HG02884 (cell line): Measurements from ENCODE around the gene SERTAD3.

Source experiments
- ATAC-seq: cut with Tn5 transposase; IDR thresholded peaks from one replicate; pipeline ENCODE4 v1.9.1; 2021; ENCODE audit warnings: mild to moderate bottlenecking, moderate library complexity; ENCODE audit not compliant: unreplicated experiment

SERTAD3 gene

GRCh38 chr19:40425450-40426287 lies 18.5 kb downstream of the SERTAD3 start, which contains the start of gene SERTAD1:
SERTAD1 (minus strand) TSS chr19:40425992; CDS start chr19:40423546, 2,446 bp downstream.
- ATAC-seq = peak; percentile 76

DNA sequence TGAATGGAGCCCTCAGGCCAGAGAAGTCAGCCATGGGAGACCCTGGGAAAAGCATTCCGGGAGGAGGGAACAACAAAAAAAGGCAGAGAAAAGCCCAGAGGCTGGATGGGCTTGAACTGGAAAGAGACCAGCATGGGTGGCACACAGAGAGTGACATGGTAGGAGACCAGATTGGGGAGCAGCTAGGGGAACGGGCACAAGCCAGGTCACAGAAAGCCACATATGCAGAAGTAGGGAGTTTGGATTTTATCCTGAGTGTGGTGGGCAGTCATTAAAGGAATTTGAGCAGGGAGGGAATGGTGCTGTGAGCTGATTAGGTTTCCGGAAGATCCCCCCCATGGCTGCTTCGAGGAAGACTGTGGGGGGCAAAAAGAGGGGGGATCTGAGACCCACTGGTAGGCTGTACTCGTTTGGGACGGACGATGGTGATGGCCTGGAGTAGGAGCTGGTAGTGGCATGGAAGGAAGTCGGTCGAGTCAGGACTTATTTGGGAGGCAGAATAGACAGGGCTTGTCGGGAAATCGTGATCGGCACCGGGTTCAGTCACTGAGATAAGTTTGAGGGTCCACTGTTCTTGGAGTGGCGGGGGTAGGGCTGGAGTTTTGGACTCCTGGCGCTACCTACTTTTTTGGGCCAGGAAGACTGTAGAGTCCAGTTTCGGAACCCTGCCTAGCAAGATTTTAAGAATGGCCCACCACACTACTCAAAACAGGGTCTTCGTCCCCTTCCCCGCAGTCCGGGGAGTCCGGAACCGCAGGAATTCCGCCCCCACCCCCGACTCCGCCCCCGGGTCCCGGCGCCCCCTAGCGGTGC lies 19.3 kb downstream of the SERTAD3 start:
- no peak for ATAC-seq

GRCh38 chr19:40423938-40424337 lies 20.2 kb downstream of the SERTAD3 start:
- no peak for ATAC-seq

GRCh38 chr19:40422748-40423566 lies 21.2 kb downstream of the SERTAD3 start:
- no peak for ATAC-seq

- no peak for ATAC-seq
These were observed 22.0 kb downstream of the SERTAD3 start for GRCh38 chr19:40421993-40422747.

- ATAC-seq = no peak
These were observed 23.1 kb downstream of the SERTAD3 start for GRCh38 chr19:40420766-40421765.

GRCh38 chr19:40420451-40420765 lies 23.7 kb downstream of the SERTAD3 start:
- no peak for ATAC-seq

- ATAC-seq = no peak
These were observed 24.4 kb downstream of the SERTAD3 start for GRCh38 chr19:40419780-40420179.

- ATAC-seq = no peak
These were observed 25.0 kb downstream of the SERTAD3 start for GRCh38 chr19:40419066-40419612.

DNA sequence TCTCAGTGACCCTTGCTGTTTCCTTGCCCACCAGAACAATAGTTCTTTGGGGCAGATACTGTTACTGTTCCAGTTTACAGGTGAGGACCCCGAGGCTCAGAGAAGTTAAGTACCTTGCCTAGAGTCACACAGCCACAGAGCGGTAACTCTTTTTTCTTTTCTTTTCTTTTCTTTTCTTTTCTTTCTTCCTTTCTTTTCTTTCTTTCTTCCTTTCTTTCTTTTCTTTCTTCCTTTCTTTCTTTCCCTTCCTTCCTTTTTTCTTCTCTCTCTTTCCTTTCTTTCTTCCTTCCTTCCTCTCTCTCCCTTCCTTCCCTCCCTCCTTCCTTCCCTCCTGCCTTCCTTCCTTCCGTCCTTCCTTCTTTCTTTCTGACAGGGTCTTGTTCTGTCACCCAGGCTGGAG lies 26.1 kb downstream of the SERTAD3 start:
- no peak for ATAC-seq

GRCh38 chr19:40417643-40417981 lies 26.5 kb downstream of the SERTAD3 start:
- no peak for ATAC-seq

DNA sequence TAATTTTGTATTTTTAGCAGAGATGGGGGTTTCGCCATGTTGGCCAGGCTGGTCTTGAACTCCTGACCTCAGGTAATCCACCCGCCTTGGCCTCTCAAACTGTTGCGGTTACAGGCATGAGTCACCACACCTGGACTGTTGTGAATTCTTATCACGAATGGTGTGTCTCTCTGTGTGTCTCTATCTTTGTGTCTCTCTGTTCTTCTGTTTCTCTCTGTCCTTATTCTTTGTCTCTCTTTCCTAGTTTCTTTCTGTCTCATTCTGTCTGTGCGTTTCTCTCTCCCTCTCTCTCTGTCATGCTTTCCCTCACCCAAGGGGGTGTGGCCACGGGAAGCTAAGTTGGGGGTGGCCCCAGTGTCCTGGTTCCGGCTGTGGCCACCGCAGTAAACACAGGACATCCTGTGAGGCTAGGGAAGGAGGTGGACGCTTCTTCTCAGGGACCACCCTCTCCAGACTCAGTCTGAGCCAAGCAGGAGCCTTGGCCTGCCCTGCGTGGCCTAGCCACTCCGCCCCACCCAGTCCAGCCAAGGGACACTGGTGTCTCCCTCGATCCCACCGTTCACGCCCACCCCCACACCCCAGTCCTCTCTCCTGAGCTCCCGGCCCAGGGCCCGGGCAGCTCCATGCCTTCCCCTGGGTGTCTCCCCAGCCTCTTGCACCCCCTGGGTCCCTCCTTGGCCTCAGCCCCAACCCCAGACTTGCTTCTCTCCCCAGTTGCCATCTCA lies 27.1 kb downstream of the SERTAD3 start:
- no peak for ATAC-seq

DNA sequence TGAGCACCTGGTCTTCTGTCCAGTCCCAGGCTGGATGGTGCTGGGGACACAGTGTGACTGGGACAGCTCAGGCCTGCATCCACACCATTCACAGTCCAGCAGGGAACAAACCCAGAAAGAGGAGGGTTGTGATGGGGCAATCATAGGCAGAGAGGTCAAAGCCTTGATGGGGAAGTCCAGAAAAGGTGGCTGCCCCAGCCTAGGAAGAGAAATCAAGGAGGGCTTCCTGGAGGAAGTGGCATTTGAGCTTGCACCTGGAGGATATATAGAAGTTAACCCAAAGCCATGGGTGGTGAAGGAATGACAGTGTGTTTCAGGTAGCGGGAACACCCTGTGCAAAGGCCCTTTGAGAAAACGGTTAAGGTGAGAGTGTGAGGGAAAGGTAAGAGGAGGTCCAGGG lies 28.4 kb downstream of the SERTAD3 start:
- no peak for ATAC-seq

DNA sequence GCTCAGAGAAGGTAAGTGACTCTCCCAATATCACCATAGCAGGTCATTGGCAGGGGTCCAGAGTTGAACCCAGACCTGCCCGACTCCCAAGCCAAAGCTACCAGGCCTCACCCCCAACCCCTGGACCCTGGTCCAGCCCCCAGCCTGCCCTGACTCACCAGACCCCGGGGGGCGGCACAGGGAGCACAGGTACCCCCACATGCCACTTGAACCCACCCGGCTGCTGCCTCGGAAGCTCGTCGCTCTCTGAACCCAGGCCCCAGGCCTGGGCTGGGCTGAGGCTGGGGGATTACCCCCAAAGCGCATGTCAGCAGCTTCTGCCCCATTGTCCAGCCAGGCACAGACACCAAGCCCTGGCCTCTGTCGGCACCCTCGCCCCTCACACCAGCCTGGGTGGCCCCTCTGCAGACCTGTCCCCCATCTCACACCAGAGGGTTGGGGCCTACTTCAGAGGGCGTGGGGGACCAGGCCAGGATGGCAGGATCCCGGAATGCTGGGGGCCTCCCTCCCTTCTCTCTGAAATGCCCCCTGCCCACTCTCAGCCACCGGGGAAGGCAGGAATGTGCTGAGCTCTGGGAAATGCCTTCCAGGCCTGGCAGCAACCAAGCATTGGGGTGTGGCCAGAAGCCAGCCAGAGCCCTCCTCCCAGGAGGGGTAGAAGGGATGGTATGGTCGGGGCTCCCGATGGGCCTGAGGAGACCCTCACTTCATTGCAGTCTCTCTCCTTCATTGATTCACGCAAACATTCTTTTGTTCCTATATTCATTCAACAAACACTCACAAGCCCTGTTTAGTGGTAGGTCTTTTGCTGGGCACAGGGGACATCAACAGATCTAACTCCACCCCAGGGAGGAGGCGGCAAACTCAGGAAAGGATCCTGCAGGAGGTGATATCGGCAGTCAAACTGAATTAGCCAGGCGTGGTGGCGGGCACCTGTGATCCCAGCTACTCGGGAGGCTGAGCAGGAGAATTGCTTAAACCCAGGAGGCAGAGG lies 29.3 kb downstream of the SERTAD3 start:
- ATAC-seq = no peak

DNA sequence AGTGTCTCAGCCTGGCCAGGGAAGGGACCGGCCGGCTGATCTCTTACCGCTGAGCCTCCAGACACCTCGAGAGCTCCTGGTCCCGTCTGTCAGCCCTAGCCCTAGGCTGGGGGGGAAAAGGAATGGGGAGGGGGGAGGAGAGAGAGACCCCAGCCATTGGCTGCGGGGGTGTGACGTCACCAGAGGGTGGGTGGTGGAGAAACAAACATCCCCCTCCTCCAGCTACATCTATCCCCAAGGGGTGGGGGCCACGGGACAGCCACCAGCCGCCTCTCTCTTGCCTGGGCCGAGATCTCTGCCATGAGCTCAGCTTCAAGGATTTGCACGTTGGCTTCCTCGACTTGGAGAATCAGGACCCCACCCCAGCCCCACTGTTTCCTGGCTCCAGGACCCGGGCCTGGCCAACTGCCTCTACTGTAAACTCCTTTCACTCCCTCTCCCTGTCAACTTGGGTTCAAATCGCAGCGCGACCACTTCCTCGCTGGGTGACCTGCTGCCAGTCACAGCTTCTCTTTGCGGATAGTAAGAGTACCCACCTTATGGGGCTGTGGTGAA lies 30.8 kb downstream of the SERTAD3 start, which contains the start of gene PRX:
Gene PRX, minus strand, starts transcription at position 88 of the 555 bp plus-strand sequence. CDS start 5,446 bp downstream, outside the sequence.
- ATAC-seq = no peak

DNA sequence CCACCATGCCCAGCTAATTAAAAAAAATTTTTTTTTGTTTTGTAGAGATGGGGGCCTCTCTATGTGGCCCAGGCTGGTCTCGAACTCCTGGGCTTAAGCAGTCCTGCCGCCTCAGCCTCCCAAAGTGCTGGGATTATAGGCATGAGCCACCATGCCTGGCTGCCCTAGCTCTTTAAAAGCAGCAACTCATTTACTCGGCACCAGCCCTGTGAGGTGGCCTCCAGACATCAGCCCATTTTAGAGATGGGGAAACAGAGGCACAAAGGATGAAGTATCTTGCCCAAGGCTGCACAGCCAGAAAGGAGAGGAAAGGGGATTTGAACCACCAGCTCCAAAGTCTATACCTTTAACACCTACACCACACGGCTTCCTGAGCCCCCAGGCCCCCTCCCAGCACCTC lies 31.3 kb downstream of the SERTAD3 start:
- no peak for ATAC-seq
